IPS-18a (cell line): ENCODE data around the gene TANGO2.

ENCODE experiments used
- H3K27ac ChIP-seq: one replicate; pipeline ENCODE4 v1.5.1; 2013; ENCODE audit warnings: low read length
- H3K27me3 ChIP-seq: one replicate; pipeline ENCODE4 v1.6.1; 2013; ENCODE audit warnings: mild to moderate bottlenecking, low read length; ENCODE audit not compliant: control insufficient read depth, insufficient read depth
- H3K36me3 ChIP-seq: one replicate; pipeline ENCODE4 v1.6.1; 2013; ENCODE audit warnings: low read depth, low read length; ENCODE audit not compliant: control insufficient read depth
- H3K4me1 ChIP-seq: one replicate; pipeline ENCODE4 v1.6.1; 2013; ENCODE audit warnings: low read depth, low read length; ENCODE audit not compliant: control insufficient read depth
- H3K4me3 ChIP-seq: one replicate; pipeline ENCODE4 v1.5.1; 2013; ENCODE audit warnings: low read length
- H3K9ac ChIP-seq: one replicate; pipeline ENCODE4 v1.6.1; 2013; ENCODE audit warnings: mild to moderate bottlenecking, low read length, moderate library complexity
- H3K9me3 ChIP-seq: one replicate; pipeline ENCODE4 v1.6.1; 2013; ENCODE audit warnings: low read depth, low read length; ENCODE audit not compliant: control insufficient read depth

TANGO2 gene

DNA sequence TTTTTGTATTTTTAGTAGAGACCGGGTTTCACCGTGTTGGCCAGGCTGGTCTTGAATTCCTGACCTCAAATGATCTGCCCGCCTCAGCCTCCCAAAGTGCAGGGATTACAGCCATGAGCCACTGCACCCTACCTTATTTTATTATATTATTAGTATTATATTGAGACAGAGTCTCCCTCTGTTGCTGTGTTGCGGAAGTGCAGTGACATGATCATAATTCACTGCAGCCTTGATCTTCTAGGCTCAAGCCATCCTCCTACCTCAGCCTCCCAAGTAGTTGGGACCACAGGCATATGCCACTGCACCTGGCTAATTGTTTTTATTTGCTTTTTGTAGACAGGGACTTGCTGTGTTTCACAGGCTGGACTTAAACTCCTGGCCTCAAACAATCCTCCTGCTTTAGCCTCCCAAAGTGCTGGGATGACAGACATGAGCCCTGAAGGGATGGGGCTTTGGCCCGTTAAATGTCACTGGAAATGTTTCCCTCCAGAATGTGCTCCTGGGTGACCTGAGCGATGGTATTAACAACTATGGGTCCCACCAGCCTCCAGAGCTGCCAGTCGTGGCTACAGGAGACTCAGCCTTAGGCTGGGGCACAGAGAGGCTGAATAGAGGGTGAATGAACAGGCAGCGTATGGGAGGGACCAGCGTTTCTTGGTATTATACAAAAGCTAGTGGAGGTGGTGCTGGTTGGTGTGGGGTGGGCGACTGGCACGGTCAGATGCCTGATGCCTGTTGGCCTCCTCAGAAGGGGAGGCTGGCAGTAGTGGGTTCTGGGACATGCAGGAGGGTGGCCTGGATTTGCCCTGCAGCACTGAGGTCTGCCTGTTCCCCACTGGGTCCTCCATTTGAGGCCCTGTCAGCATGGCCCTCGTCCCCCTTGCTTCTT lies 7.3 kb downstream of the TANGO2 start:
- Histone ChIP-seq H3K9me3 (no peaks in the 10 kb centered on the region), H3K4me1 (no peaks in the 10 kb centered on the region), H3K27ac (no peak overlapping the region), H3K27me3 (no peaks in the 10 kb centered on the region), H3K9ac (no peak overlapping the region), H3K36me3 (no peaks in the 10 kb centered on the region), H3K4me3 (no peak overlapping the region)

DNA sequence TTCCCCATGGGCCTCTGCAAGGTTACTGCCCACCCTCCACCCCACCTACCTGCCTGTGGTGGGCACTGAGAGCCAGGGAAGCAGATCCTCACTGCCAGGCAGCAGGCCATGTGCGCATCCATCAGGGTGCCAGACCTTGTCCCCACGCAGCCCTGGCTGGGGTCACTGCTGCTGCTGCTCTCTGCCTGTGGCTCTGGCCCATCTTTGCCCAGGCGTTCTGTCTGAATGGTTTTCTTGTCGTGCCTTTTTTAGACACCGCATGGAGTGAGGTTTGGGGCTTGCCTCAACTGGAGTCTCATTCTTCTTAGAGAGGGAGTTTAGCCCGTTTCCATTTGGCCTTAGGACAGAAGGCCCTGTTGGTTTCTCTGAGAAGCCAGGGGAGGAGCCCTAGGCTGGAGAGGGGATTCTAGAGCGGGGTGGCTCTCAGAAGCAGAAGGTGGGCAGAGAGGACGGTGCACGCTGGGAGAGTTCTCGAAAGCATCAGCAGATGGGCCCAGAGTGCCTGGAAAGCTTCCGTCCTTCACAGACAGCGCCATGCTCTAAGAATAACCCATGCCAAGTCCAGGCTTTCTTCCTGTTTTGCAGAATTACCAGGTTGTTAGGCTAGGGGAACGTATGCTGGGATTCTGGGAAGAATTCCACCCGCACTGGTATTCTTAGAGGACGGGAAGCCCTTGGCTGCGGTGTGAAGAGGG lies 8.1 kb downstream of the TANGO2 start:
- Histone ChIP-seq H3K36me3 (no peaks in the 10 kb centered on the region), H3K4me1 (no peaks in the 10 kb centered on the region), H3K9ac (no peak overlapping the region), H3K4me3 (no peak overlapping the region), H3K27me3 (no peaks in the 10 kb centered on the region), H3K27ac (no peak overlapping the region), H3K9me3 (no peaks in the 10 kb centered on the region)

DNA sequence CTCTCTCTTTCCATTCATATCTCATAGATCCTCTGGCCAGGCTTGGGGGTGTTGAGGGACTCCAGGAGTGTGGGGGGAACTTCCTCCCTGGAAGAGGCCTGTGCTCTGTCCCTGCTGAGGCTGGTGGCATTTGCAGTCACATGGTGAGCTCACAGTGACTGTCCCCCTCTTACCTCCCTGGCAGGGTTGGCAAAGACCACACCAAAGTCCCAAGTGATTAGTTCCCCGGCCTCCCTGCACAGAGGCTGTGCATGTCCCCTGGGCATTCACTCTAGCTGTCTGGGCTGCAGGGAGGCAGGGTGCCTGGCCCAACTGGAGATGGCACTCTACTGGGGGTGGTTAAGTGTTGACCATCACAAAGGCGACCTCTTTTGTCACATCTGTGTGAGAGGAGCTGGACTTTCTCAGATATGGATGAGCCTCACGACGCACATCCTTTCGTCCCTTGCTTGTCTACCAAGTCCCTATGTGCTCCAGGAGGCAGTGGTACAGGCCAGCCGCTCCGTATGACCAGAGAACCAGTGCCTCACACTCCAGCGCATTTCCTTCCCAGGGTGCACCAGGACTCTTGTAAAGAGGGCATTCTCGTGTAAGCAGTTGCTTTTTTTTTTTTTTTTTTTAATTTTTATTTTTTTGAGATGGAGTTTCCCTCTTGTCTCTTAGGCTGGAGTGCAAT lies 8.8 kb downstream of the TANGO2 start:
- Histone ChIP-seq H3K27ac (no peak overlapping the region), H3K9me3 (no peaks in the 10 kb centered on the region), H3K4me3 (no peak overlapping the region), H3K4me1 (no peaks in the 10 kb centered on the region), H3K36me3 (no peaks in the 10 kb centered on the region), H3K27me3 (no peaks in the 10 kb centered on the region), H3K9ac (no peak overlapping the region)

DNA sequence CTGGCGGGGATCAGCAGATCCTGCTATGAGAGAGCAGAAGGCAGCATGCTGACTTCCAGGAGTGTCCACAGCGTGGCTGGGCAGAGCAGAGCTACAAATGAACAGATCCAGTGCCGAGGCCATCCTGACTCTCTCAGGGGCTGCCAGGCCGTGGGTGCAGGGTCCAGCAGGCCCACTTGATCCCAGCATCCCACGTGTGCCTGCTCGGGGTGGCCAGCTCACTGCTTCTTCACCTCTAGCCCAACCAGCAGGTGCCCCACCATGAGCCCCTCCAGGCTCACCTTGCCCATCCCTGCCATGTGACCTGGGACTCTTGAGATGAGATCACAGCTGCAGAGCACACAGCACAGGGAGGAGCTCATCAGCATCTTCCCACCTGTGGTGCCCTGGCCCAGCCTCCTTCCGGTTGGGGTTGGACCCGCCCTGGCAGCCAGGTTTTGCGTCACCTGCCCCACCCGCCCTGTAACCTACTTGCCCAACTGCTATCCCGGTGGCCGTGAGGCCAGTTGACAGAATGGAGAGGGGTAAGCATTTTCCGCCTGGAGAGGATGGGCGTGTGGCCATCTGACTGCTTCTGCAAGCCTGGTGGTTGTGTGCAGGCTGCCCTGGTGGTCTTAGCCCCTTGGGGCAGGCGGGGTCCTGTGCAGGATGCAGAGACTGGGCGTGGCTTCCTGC lies 11.0 kb downstream of the TANGO2 start:
- Histone ChIP-seq H3K27me3 (no peaks in the 10 kb centered on the region), H3K9me3 (no peaks in the 10 kb centered on the region), H3K4me3 (no peak overlapping the region), H3K9ac (no peak overlapping the region), H3K27ac (no peak overlapping the region), H3K36me3 (no peaks in the 10 kb centered on the region), H3K4me1 (no peaks in the 10 kb centered on the region)

DNA sequence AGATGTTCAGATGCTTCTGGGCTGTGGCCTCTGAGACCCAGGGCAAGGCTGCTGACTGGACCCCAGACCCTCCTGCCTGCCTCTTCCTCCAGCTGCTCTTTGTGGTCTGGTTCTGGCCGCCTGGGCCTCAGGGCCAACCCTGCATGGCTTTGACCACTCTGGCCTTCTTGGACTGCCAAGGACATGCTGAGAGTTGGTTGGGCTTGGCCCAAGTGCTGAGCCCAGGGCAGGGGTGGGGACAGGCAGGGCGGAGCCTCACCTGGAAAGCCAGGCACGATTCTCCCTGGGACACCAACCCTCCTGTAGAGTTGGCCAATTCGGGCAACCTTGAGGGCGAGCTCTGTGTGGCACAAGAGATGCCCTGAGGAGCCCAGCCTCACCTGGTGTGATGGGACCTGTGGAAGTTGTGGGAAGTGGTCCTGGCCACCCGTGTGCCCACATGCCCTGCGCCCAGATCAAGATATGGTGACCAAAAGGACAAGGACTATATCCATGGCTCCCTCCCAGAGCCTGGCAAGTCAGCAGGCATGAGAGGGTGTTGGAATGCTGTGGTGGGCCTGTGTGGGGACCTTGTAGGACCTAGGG lies 11.6 kb downstream of the TANGO2 start:
- H3K27ac ChIP-seq, result no peak overlapping the region
- no peak overlapping the region for H3K9ac ChIP-seq
- H3K9me3 ChIP-seq, result no peaks in the 10 kb centered on the region
- H3K27me3 ChIP-seq, result no peaks in the 10 kb centered on the region
- H3K36me3 ChIP-seq, result no peaks in the 10 kb centered on the region
- H3K4me1 ChIP-seq, result no peaks in the 10 kb centered on the region
- no peak overlapping the region for H3K4me3 ChIP-seq

DNA sequence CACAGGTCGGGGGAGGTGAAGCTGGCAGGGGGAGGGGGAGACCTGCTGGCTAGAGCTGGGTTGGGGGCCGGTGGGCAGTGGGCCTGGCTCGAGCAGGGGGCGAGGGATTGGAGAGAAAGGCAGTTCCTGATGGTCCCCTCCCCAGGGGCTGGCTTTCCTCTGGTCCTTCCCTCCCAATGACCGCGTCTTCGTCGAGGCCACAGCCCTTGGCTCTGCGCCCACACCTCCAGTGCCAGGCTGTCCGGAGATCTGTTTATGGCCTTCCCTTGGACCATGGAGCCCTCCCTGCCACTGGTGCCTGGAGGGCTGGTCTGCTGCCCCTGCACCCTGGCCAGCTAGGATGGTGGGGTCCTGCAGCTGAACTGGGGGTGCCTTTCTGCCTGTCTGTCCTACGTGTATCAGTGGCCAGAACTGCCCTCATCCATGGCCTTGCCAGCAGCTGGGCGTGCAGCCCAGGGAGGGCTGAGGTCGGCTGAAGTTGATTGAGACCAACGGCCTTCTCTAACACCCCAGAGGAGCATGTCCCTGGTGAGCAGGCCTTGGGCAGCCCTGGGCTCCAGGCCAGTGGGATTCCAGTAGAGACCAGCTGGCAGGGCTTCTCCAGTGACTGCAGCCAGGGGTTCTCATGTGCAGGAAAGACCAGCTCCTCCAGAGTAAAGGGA lies 12.3 kb downstream of the TANGO2 start:
- no peaks in the 10 kb centered on the region for H3K36me3 ChIP-seq
- no peaks in the 10 kb centered on the region for H3K9me3 ChIP-seq
- H3K9ac ChIP-seq, result no peak overlapping the region
- H3K4me3 ChIP-seq, result no peak overlapping the region
- no peaks in the 10 kb centered on the region for H3K4me1 ChIP-seq
- no peak overlapping the region for H3K27ac ChIP-seq
- H3K27me3 ChIP-seq, result no peaks in the 10 kb centered on the region

DNA sequence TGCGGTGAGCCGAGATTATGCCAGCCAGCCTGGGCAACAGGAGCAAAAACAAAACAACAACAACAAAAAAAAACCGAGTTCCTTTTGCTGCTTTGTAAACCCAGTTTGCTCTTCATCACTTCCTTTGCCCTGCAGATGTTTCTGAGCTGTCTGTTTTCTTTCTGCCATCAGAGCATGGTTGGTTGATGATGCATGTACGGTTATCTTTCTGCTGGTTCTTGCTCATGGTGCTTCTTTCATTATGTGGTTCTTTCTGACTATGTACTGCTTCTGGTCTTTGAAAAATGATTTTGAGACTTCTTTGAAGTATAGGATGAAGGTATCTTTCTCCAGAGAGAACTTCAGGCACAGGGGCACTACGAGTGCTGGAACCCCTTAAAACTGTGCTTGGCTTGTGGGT lies 13.2 kb downstream of the TANGO2 start:
- Histone ChIP-seq H3K4me1 (no peaks in the 10 kb centered on the region), H3K36me3 (no peaks in the 10 kb centered on the region), H3K27me3 (no peaks in the 10 kb centered on the region), H3K4me3 (no peak overlapping the region), H3K9ac (no peak overlapping the region), H3K9me3 (no peaks in the 10 kb centered on the region), H3K27ac (no peak overlapping the region)

DNA sequence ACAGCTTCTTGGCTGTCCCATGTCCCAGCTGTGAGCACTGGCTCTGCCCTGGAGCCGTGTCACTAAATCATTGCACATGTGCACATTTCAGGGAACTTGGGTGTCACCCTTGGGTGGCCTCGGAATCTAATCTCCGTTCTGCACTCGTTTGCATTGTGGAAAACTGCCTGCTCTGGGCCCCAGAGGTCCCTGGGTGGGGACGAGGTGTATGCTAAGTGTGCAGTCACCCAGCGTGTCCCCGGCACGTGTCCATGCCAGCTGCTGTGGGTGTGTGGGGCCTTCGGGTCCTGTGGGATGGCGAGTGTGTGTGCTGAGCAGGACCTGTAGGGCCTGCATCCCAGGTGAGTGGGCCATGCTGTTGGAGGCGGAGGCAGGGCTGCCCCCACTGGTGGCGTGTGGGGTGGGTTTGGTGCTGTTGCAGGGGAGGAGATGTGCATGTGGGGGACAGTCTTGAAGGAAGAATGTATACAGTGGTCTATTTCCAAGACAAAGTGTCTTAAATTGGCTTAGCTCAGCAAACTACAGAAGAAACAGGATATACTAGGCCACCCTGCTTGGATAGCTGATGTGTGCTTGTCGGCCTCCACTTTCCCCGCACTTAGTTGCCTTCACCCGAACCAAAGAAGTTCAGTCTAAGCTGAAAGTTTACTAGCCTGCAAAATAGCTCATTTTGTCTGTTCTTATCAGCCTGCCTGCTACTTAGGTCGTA lies 14.6 kb downstream of the TANGO2 start:
- H3K9ac ChIP-seq, result no peak overlapping the region
- H3K4me1 ChIP-seq, result no peaks in the 10 kb centered on the region
- no peaks in the 10 kb centered on the region for H3K36me3 ChIP-seq
- no peak overlapping the region for H3K4me3 ChIP-seq
- H3K27me3 ChIP-seq, result no peaks in the 10 kb centered on the region
- H3K27ac ChIP-seq, result no peak overlapping the region
- no peaks in the 10 kb centered on the region for H3K9me3 ChIP-seq

DNA sequence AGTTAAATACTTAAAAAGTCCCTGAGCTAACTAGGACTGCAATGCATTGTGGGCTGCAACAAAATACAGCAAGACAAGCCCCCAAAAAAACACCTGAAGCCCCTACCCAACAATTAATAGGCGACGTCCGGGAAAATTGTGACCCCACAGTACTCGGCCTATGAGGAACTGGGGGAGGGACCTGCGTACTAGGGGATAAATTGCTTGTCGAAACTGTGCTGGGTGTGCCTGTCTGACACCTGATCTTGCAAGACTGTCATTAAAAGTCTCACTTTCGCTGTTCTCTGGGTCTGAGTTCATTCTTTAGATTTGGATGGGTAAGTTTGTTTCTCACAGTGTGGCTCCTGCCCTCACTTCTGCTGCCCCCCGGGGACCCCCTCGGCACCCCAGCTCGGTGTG lies 15.2 kb downstream of the TANGO2 start:
- H3K9ac ChIP-seq, result no peak overlapping the region
- H3K4me3 ChIP-seq, result no peak overlapping the region
- no peaks in the 10 kb centered on the region for H3K36me3 ChIP-seq
- H3K27ac ChIP-seq, result no peak overlapping the region
- no peaks in the 10 kb centered on the region for H3K4me1 ChIP-seq
- no peaks in the 10 kb centered on the region for H3K27me3 ChIP-seq
- no peaks in the 10 kb centered on the region for H3K9me3 ChIP-seq

DNA sequence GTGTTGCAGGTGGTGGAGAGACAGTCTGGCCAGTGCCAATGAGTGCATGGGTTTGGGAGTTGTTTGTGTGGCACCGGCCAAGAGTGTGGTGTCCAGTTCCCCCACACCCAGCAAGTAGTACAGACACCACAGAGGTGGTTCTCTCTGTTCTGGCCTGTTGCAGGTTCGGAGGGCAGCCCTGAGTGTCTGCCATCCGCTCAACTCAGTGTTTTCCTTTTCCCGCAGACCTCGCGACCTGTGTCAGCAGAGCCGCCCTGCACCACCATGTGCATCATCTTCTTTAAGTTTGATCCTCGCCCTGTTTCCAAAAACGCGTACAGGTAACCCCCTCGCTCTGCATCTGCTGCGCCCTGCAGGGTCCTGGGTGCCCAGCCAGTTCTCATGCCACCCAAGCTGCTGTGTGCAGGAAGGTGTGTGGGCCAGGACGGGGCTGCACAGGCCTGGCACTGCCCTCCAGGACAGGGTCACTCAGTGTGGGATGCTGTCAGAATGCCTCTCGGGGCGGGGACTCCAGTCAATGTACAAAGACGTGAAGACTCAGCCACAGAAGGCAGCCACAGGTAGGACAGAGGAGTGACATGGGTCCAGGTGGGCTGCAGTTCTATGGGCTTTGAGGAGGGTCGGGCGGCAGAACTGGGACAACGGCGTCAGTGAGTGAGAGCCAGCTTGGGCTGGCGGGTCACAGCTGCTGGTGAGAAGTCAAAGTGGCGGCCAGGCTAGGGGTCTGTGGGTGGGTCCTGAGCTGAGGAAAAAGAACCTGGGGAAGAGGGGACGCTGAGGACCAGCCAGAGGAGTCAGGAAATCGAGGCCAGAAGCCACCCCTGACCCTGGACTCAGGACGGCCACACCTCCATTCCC lies 15.9 kb downstream of the TANGO2 start:
- Histone ChIP-seq H3K4me3 (no peak overlapping the region), H3K27me3 (no peaks in the 10 kb centered on the region), H3K9me3 (no peaks in the 10 kb centered on the region), H3K27ac (no peak overlapping the region), H3K4me1 (no peaks in the 10 kb centered on the region), H3K36me3 (no peaks in the 10 kb centered on the region), H3K9ac (no peak overlapping the region)
